Effector CD8-positive, alpha-beta T cell (primary cell): Measurements from ENCODE around the gene IGLL5.
A peak's percentile ranks its signal among the peaks of the same experiment; 100 is the strongest.

ENCODE experiments used
- DNase-seq: peaks from one replicate; lab custom pipeline; 2025; lab: John Stamatoyannopoulos, UW

Gene IGLL5

GRCh38 chr22:22863001-22863400 lies 24.6 kb upstream of the IGLL5 start:
- no peak for DNase-seq

GRCh38 chr22:22865311-22866072 lies 22.1 kb upstream of the IGLL5 start:
- DNase-seq: no peak

GRCh38 chr22:22866381-22867111 lies 21.1 kb upstream of the IGLL5 start:
- no peak for DNase-seq

DNA sequence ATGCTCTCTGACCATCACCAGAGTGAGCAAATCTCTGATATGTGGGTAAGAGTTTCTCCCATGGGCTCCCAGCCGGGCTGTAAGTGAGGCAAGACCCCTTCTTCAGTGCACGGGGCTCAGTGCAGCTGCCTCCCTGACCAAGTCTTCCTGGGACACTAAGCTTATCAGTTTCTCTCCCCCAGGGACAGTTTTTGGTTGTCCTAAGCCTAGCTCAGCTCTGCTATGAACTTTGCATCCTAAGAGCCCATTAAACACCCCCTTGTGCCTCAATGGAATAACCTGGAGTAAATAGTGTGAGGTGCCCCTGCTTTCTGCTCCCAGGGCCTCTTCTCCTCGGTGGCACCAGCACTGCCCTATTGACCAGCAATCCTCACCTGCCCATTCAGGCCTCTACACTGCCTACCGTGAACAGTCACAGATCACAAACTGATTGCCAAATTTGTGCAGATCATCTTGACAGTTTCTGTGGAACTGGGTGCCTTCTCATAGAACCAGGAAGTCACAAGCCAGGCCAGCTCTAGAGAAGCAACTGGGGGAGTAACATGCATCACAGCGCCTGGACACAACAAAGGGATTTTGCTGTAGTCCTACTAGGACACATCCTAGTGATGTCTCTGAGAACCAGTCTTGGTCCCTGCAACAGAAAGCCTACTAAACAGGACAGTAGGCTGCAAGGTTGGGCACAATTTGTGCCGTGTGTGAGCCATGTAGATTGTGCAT lies 19.5 kb upstream of the IGLL5 start:
- DNase-seq: no peak

- no peak for DNase-seq
These were observed 16.8 kb upstream of the IGLL5 start for GRCh38 chr22:22870577-22871404.

- DNase-seq: no peak
These were observed 15.9 kb upstream of the IGLL5 start for GRCh38 chr22:22871536-22872278.

- no peak for DNase-seq
These were observed 14.6 kb upstream of the IGLL5 start for GRCh38 chr22:22872722-22873708.

DNA sequence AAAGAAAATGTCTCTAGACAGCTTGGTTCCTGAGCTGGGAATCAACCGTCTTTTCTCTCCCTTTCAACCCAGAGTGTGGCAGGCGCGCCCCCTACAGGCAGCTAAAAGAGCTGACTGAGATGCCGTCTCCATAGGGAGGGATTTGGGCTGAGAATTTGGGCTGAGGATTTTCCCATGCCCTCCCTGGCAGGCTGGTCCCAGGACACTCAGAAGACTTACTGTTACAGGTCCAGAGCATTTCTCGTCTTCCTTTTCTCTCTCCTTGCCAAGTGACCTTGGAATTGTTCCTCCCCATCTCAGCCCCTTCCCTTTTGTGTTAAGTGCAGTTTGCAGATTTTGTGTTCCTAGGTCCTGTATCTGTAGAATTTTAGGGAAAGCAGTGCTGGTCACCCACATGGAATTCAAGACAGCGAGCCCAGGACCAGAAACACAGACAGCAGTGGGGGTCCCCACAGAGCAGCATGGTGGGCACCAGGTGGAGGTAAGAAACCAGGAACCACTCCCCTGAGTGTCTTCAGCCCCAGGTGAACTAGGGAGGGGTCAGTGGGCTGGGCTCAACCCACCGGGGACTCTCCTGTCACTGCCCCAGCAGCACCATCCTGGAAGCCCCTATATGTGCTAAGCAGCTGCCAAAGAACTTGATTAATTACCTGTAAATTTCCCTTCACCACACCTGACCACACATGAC lies 9.9 kb upstream of the IGLL5 start:
- peak; percentile 74 for DNase-seq

- DNase-seq: no peak
These were observed 9.4 kb upstream of the IGLL5 start for GRCh38 chr22:22878211-22878570.

GRCh38 chr22:22878801-22879674 lies 8.6 kb upstream of the IGLL5 start:
- DNase-seq: no peak

DNA sequence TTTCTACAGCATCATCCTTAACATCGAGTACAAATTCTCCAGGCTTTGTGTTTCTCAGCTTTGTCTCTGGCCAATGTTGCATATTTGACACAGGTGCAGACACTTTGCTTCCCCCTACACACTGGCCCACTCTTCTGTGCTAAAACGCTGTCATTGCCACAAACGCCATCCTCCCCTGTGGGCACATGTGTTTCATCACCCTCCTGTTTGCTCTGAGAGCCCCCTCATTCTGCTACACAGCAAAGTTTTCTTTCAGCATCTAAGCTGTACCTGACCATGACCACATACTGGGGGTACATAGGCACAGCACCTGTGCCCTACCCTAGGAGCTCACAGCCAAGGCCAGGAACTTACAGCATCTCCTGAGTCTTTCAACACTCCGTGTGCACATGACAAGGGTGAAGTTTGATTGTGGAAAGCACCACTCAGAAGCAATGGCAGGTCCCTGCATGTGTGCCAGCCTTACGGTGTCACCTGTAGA lies 7.9 kb upstream of the IGLL5 start:
- no peak for DNase-seq

DNA sequence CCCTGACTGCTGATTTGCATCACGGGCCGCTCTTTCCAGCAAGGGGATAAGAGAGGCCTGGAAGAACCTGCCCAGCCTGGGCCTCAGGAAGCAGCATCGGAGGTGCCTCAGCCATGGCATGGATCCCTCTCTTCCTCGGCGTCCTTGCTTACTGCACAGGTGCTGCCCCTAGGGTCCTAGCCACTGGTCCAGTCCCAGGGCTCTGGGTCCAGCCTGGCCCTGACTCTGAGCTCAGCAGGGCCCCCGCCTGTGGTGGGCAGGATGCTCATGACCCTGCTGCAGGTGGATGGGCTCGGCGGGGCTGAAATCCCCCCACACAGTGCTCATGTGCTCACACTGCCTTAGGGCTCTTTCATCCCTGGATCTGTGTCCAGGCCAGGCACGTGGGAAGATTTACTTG lies 7.0 kb upstream of the IGLL5 start:
- DNase-seq: no peak

DNA sequence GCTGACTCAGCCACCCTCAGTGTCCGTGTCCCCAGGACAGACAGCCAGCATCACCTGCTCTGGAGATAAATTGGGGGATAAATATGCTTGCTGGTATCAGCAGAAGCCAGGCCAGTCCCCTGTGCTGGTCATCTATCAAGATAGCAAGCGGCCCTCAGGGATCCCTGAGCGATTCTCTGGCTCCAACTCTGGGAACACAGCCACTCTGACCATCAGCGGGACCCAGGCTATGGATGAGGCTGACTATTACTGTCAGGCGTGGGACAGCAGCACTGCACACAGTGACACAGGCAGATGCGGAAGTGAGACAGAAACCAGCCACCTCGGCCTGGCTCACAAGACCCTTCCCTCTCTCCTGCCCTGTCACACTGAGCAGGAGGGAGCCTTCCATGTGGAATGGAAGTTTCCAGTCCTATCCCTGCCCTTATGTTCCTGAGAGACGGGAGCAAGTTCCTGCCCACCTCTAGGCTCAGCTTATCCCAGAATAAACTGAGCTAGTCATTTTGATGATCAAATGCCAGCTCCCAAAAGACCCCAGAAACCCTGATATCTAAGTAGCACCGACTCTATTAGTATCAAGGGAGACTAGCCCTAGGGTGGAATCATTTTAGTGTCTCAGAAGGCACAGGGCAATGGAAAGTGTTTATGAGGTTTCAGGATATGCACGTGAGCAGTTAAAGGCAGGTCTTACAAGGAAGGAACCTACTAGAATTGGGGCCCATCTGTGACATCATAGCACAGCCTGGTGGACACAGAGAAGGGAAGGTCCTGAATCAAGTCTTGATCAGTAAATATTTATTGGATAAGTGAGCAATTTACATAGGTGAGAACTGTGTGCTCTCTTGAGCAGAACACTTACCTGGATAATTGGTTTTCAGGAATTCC lies 6.3 kb upstream of the IGLL5 start:
- DNase-seq: no peak

- no peak for DNase-seq
These were observed 5.4 kb upstream of the IGLL5 start for GRCh38 chr22:22882033-22882717.

DNA sequence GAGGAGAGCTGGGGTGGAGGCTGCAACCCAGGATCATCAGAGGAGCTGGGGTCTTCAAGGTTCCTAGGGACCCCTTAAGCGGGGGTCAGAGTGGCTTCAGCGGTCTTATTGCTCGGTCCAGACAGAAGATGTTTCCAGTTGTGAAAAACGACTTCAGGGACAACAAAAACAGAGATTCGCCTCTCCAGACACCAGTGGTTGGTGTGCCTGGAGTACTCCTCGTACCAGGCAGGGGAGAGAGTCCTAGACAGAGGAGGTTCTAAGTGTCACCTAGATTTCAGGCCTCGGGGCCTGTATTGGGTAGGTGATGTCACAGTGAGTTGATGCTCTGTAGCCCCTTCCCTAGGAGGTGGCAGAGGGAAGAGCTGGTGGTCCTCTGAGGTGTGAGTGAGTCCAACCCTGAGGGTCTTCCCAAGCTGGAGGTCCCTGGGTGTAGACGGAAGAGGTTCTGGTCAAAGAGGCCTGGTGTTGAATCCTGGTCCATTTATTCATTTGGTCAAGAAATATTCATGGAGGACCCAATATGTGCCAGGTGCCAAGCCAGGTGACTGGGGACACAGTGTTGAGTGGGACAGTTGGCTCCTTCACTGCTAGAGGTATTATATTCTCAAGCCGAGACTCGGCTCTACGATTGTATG lies 4.4 kb upstream of the IGLL5 start:
- no peak for DNase-seq
